SU-DHL-6 (cell line): ENCODE measurements around the gene ZG16.

ENCODE experiments used
- H2AFZ ChIP-seq: fragments of 200-600 bp; sonication (generic); 2 replicates; pipeline ENCODE4 v1.6.1; 2014; ENCODE audit warnings: low read depth, mild to moderate bottlenecking, moderate library complexity, mixed read lengths, antibody characterized with exemption, low read length; ENCODE audit not compliant: severe bottlenecking
- H3F3A ChIP-seq: fragments of 200-600 bp; shearing (Covaris generic); 2 replicates; pipeline ENCODE4 v1.6.0; 2016; ENCODE audit warnings: antibody characterized with exemption, mild to moderate bottlenecking; ENCODE audit not compliant: insufficient read depth
- H3K27ac ChIP-seq: fragments of 200-600 bp; sonication (generic); 2 replicates; pipeline ENCODE4 v1.5.1; 2016; ENCODE audit warnings: low read depth, mild to moderate bottlenecking, low read length, moderate library complexity, mixed read lengths
- H3K27me3 ChIP-seq: fragments of 200-600 bp; sonication (generic), shearing (Covaris generic); 2 replicates; pipeline ENCODE4 v1.6.0; 2014; ENCODE audit warnings: mild to moderate bottlenecking, low read length
- H3K36me3 ChIP-seq: fragments of 200-600 bp; sonication (generic); 2 replicates; pipeline ENCODE4 v1.6.1; 2014; ENCODE audit warnings: mild to moderate bottlenecking, low read length, mixed read lengths
- H3K4me2 ChIP-seq: fragments of 300-600, 200-600 bp; shearing (Covaris generic), sonication (generic); 2 replicates; pipeline ENCODE4 v1.6.0; 2014; ENCODE audit warnings: low read length, low read depth, mild to moderate bottlenecking; ENCODE audit not compliant: poor library complexity, severe bottlenecking
- H3K4me3 ChIP-seq: fragments of 200-600 bp; sonication (generic); 2 replicates; pipeline ENCODE4 v1.5.1; 2014; ENCODE audit warnings: antibody characterized with exemption, low read length, mild to moderate bottlenecking, mixed read lengths; ENCODE audit not compliant: insufficient read depth, poor library complexity, severe bottlenecking
- H3K79me2 ChIP-seq: fragments of 200-600 bp; sonication (generic); 2 replicates; pipeline ENCODE4 v1.6.1; 2014; ENCODE audit warnings: mild to moderate bottlenecking, low read length, moderate library complexity; ENCODE audit not compliant: insufficient read depth
- H3K9ac ChIP-seq: fragments of 200-600 bp; sonication (generic); 2 replicates; pipeline ENCODE4 v1.7.0; 2014; ENCODE audit warnings: mild to moderate bottlenecking, low read length
- H3K9me2 ChIP-seq: fragments of 200-600 bp; sonication (generic); replicated peaks from 2 replicates; pipeline ENCODE4 v1.6.1; 2014; ENCODE audit warnings: low read length; ENCODE audit not compliant: insufficient read depth
- H3K9me3 ChIP-seq: fragments of 200-600 bp; sonication (generic); 2 replicates; pipeline ENCODE4 v1.6.1; 2014; ENCODE audit warnings: low read length, mixed read lengths; ENCODE audit not compliant: insufficient read depth
- H4K20me1 ChIP-seq: fragments of 200-600 bp; sonication (generic); 2 replicates; pipeline ENCODE4 v1.6.1; 2014; ENCODE audit warnings: low read depth, mild to moderate bottlenecking, antibody characterized with exemption, low read length, moderate library complexity, mixed read lengths
- EZH2phosphoT487 ChIP-seq: fragments of 200-600 bp; sonication (generic), shearing (Covaris generic); conservative IDR thresholded peaks from 2 replicates; pipeline ENCODE4 v1.6.1; 2018; ENCODE audit warnings: mild to moderate bottlenecking, antibody characterized with exemption, low read length, moderate library complexity, mixed read lengths
- TF ChIP-seq, protein P1 (sequence below): fragments of 200-600 bp; sonication (generic); IDR thresholded peaks from one replicate; pipeline ENCODE4 v1.5.1; 2017; ENCODE audit warnings: antibody characterized with exemption, mild to moderate bottlenecking, low read length, moderate library complexity; ENCODE audit not compliant: insufficient read depth, poor library complexity, severe bottlenecking

The ZG16 gene

DNA sequence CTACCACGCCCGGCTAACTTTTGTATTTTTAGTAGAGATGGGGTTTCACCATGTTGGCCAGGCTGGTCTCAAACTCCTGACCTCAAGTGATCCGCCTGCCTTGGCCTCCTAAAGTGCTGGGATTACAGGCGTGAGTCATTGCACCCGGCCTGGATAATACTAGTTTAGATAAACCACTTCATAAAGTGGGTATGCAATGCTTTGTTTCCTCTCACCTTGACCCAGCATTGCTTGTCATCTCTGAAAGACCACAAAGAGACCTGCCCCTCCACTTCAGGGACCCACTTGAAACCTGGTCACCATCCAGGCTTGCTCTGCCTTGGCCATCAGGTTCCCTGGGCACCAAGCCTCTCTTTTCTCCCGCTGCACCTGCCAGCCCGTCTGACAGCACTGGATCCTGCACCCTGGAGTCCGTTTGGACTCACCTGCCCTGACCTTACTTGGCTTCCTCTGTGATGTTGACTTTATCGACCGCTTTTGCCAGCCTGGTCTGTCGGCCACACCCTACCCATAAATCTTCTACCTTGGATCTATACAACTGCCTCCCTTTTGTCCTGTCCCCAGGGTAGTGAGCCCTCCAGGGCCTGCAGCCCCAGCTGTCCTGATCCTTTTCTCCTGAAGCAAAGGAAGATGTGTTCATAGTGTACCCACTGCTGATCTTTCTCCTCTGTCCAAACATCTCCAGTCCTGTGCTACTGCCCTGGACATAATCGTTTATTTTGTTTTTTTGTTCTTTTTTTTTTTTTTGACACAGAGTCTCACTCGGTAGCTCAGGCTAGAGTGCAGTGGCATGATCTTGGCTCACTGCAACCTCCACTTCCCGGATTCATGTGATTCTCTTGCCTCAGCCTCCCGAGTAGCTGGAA lies 12.7 kb upstream of the ZG16 start:
- Histone ChIP-seq H2AFZ (no peak overlapping the region), H3K4me2 (no peak overlapping the region), H3K36me3 (no peaks in the 10 kb centered on the region), H3K79me2 (no peaks in the 10 kb centered on the region), H3K27me3 (no peaks in the 10 kb centered on the region), H3K9me3 (no peaks in the 10 kb centered on the region), H3K27ac (no peak overlapping the region), H4K20me1 (no peaks in the 10 kb centered on the region), H3K9me2 (no peaks in the 10 kb centered on the region), H3K9ac (no peak overlapping the region), H3F3A (no peaks in the 10 kb centered on the region), H3K4me3 (no peak overlapping the region)
- no peak for TF ChIP-seq EZH2phosphoT487
- TF ChIP-seq, protein P1, sequence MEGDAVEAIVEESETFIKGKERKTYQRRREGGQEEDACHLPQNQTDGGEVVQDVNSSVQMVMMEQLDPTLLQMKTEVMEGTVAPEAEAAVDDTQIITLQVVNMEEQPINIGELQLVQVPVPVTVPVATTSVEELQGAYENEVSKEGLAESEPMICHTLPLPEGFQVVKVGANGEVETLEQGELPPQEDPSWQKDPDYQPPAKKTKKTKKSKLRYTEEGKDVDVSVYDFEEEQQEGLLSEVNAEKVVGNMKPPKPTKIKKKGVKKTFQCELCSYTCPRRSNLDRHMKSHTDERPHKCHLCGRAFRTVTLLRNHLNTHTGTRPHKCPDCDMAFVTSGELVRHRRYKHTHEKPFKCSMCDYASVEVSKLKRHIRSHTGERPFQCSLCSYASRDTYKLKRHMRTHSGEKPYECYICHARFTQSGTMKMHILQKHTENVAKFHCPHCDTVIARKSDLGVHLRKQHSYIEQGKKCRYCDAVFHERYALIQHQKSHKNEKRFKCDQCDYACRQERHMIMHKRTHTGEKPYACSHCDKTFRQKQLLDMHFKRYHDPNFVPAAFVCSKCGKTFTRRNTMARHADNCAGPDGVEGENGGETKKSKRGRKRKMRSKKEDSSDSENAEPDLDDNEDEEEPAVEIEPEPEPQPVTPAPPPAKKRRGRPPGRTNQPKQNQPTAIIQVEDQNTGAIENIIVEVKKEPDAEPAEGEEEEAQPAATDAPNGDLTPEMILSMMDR = no peak

DNA sequence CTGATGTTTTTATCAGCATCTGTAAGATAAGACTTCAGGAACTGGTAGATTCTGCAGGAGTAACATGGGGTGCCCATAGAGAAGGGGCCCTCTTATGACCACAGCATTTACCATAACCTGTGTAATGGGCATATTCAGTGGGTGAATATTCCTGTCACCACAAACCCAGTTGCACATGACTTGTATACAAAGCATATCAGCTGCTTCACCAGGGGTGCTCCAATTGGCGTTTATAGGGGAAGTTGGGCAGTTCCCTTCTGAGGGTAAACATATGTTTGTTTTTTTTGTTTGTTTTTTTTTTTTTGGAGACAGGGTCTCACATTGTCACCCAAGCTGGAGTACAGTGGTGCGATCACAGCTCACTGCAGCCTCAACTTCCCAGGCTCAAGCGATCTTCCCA lies 11.5 kb upstream of the ZG16 start:
- Histone ChIP-seq H4K20me1 (no peaks in the 10 kb centered on the region), H3K27me3 (no peaks in the 10 kb centered on the region), H3K9me3 (no peaks in the 10 kb centered on the region), H2AFZ (no peak overlapping the region), H3F3A (no peaks in the 10 kb centered on the region), H3K36me3 (no peaks in the 10 kb centered on the region), H3K4me3 (no peak overlapping the region), H3K4me2 (no peak overlapping the region), H3K9ac (no peak overlapping the region), H3K9me2 (no peaks in the 10 kb centered on the region), H3K79me2 (no peaks in the 10 kb centered on the region), H3K27ac (no peak overlapping the region)
- TF ChIP-seq, protein P1 = no peak
- no peak for TF ChIP-seq EZH2phosphoT487

GRCh38 chr16:29767062-29767461 lies 11.0 kb upstream of the ZG16 start:
- Histone ChIP-seq H3K36me3 (no peaks in the 10 kb centered on the region), H3K27me3 (no peaks in the 10 kb centered on the region), H3F3A (no peaks in the 10 kb centered on the region), H3K9me2 (no peaks in the 10 kb centered on the region), H3K79me2 (no peaks in the 10 kb centered on the region), H3K9ac (no peak overlapping the region), H2AFZ (no peak overlapping the region), H3K27ac (no peak overlapping the region), H3K4me2 (no peak overlapping the region), H4K20me1 (no peaks in the 10 kb centered on the region), H3K4me3 (no peak overlapping the region), H3K9me3 (no peaks in the 10 kb centered on the region)
- no peak for TF ChIP-seq EZH2phosphoT487
- TF ChIP-seq, protein P1 = no peak
